Activated CD8-positive, alpha-beta memory T cell treated with anti-CD3 and anti-CD28 coated beads, Interleukin-2, amount 50 U/mL, for 24 hours (primary cell): ENCODE data around the gene APBB1.

Source experiments
- DNase-seq: peaks from one replicate; pipeline ENCODE4 v3.0.0-alpha.2; 2020; ENCODE audit errors: extremely low read depth

Gene APBB1

GRCh38 chr11:6419009-6419631, at the start of gene APBB1:
APBB1 (minus strand) TSS chr11:6419094; CDS start chr11:6411347, 7,747 bp downstream.
- no peak for DNase-seq

GRCh38 chr11:6459099-6459450, 40.2 kb upstream of the APBB1 start:
- DNase-seq: no peak

GRCh38 chr11:6458352-6459098, 39.6 kb upstream of the APBB1 start:
- DNase-seq: no peak

- no peak for DNase-seq
Observed at GRCh38 chr11:6457581-6458320, 38.9 kb upstream of the APBB1 start.

GRCh38 chr11:6456361-6457073, 37.6 kb upstream of the APBB1 start:
- no peak for DNase-seq

GRCh38 chr11:6455070-6455469, 36.2 kb upstream of the APBB1 start:
- no peak for DNase-seq

- no peak for DNase-seq
Observed at GRCh38 chr11:6453152-6453551, 34.3 kb upstream of the APBB1 start.

- no peak for DNase-seq
Observed at GRCh38 chr11:6452219-6452618, 33.3 kb upstream of the APBB1 start.

- no peak for DNase-seq
Observed at GRCh38 chr11:6448574-6448973, 29.7 kb upstream of the APBB1 start.

- DNase-seq: no peak
Observed at GRCh38 chr11:6443269-6444003, 24.5 kb upstream of the APBB1 start.

- DNase-seq: no peak
Observed at GRCh38 chr11:6442441-6442840, 23.5 kb upstream of the APBB1 start.

- DNase-seq: no peak
Observed at GRCh38 chr11:6440906-6441358, 22.0 kb upstream of the APBB1 start, which contains the start of gene HPX. HPX (minus strand) TSS chr11:6440987; CDS start chr11:6440963, 24 bp downstream.

- DNase-seq: no peak
Observed at GRCh38 chr11:6438979-6439571, 20.2 kb upstream of the APBB1 start.

GRCh38 chr11:6437993-6438392, 19.1 kb upstream of the APBB1 start:
- no peak for DNase-seq

- DNase-seq: no peak
Observed at GRCh38 chr11:6437423-6437822, 18.5 kb upstream of the APBB1 start.

- DNase-seq: no peak
Observed at GRCh38 chr11:6433998-6434660, 15.2 kb upstream of the APBB1 start.

GRCh38 chr11:6431861-6432260, 13.0 kb upstream of the APBB1 start:
- no peak for DNase-seq

GRCh38 chr11:6427516-6427915, 8.6 kb upstream of the APBB1 start:
- no peak for DNase-seq

GRCh38 chr11:6420677-6421076, 1.8 kb upstream of the APBB1 start:
- no peak for DNase-seq

- DNase-seq: no peak
Observed at GRCh38 chr11:6418557-6419008, 311 bp downstream of the APBB1 start.
